ENCODE results near the gene MRC2. TPM values are rescaled to one million over a fixed set of nuclear protein-coding genes. Genes with fewer than 3 reads are reported as not detected.

The MRC2 gene
- total RNA-seq, 4 donors from 2014 or later, result 7.9 to 47.2 (median 14.5) TPM

DNA sequence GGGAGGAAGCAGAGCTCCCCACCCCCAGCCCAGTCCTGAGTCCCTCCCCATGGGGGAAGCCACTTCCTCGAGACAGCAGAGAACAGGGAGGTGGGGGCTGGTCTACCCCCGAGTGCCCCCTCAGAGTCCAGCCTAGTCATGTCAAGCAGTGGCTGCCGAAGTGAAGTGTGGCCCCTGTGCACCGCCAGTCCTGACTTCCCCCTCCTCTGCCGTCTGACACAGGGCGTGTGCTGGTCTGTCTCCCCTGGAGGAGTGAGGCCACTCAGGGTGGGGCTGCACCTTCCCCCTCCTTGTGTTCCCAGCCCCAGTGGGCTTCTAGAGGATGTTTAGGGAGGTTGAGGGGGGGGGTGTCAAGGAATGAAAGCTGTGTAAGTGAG, 46.9 kb downstream of the MRC2 start:
- no peaks in the 10 kb centered on the region for H3K9me3 ChIP-seq
- 65% methylated on average over 6 of the region's 6 CpGs; no CpG with 5 or more reads in 1 of the 2 donors for WGBS, 2 donors (ENCODE audit: low coverage in 1 of 2)
- no peak overlapping the region for H3K27ac ChIP-seq
- TF ChIP-seq, protein P1, sequence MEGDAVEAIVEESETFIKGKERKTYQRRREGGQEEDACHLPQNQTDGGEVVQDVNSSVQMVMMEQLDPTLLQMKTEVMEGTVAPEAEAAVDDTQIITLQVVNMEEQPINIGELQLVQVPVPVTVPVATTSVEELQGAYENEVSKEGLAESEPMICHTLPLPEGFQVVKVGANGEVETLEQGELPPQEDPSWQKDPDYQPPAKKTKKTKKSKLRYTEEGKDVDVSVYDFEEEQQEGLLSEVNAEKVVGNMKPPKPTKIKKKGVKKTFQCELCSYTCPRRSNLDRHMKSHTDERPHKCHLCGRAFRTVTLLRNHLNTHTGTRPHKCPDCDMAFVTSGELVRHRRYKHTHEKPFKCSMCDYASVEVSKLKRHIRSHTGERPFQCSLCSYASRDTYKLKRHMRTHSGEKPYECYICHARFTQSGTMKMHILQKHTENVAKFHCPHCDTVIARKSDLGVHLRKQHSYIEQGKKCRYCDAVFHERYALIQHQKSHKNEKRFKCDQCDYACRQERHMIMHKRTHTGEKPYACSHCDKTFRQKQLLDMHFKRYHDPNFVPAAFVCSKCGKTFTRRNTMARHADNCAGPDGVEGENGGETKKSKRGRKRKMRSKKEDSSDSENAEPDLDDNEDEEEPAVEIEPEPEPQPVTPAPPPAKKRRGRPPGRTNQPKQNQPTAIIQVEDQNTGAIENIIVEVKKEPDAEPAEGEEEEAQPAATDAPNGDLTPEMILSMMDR (IDR thresholded peaks at IDR 0.05), result no peak
- no peak for TF ChIP-seq EP300 (IDR thresholded peaks at IDR 0.05; ENCODE audit: low read depth)
- TF ChIP-seq POLR2AphosphoS5 (IDR thresholded peaks at IDR 0.05), result no peak
- TF ChIP-seq POLR2A (IDR thresholded peaks at IDR 0.05), result no peak
- no peaks in the 10 kb centered on the region for H3K27me3 ChIP-seq
- intact Hi-C loops (cut with DNase I; ENCODE audit: low total_unique reads) (no loop called here), in situ Hi-C loops (cut with MboI; ENCODE audit: low pct_ligation_motif_present in 1 of 4, low pct_unique_long_range_greater_than_20kb in 1 of 4, low sequenced_read_pairs in 3 of 4) (no loop called here)
- no peak for DNase-seq
- H3K4me3 ChIP-seq, result no peak overlapping the region
- no peaks in the 10 kb centered on the region for H3K36me3 ChIP-seq
- no peaks in the 10 kb centered on the region for H3K4me1 ChIP-seq

- no peaks in the 10 kb centered on the region for H3K4me1 ChIP-seq
- no peak overlapping the region for H3K27ac ChIP-seq
- WGBS, 2 donors (ENCODE audit: low coverage in 1 of 2), result 88% methylated on average over 3 of the region's 3 CpGs; no CpG with 5 or more reads in 1 of the 2 donors
- in situ Hi-C loops (cut with MboI; ENCODE audit: low pct_ligation_motif_present in 1 of 4, low pct_unique_long_range_greater_than_20kb in 1 of 4, low sequenced_read_pairs in 3 of 4), result loop anchor here in 1 of 4 donors (25.0 kb wide), 1 partner anchor 737 kb away; no protein-coding TSS in a partner anchor
- H3K27me3 ChIP-seq, result no peaks in the 10 kb centered on the region
- no peak for TF ChIP-seq POLR2A (IDR thresholded peaks at IDR 0.05)
- H3K36me3 ChIP-seq, result no peaks in the 10 kb centered on the region
- no peak overlapping the region for H3K4me3 ChIP-seq
- no peaks in the 10 kb centered on the region for H3K9me3 ChIP-seq
- intact Hi-C loops (cut with DNase I; ENCODE audit: low total_unique reads), result no loop called here
- no peak for DNase-seq
Observed at GRCh38 chr17:62674841-62675240, 47.4 kb downstream of the MRC2 start.

DNA sequence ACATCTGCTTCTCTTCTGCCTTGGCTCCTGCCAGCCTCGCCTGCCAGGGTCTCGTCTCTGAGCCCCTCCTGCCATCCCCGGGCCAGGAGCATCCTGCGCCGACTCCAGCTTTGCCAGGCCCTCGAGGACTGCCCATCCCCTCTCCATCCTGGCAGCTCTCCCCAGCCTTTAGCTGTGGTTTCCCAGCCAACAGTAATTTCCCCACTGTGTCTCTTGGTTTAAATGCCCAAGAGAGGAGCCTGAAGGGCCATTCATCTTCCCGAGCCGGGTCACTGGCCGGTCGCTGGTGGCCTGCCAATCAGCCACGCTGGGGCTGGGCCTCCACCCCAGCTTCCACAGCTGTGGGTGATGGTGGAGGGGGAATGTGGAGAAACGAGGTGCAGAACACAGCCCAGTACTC, 47.8 kb downstream of the MRC2 start:
- 70 to 79% methylated on average over 4 to 12 of the region's 12 CpGs for WGBS, 2 donors (ENCODE audit: low coverage in 1 of 2)
- Histone ChIP-seq H3K4me3 (no peak overlapping the region), H3K27ac (no peak overlapping the region), H3K36me3 (no peaks in the 10 kb centered on the region), H3K27me3 (no peaks in the 10 kb centered on the region), H3K9me3 (no peaks in the 10 kb centered on the region), H3K4me1 (no peaks in the 10 kb centered on the region)
- in situ Hi-C loops (cut with MboI; ENCODE audit: low pct_ligation_motif_present in 1 of 4, low pct_unique_long_range_greater_than_20kb in 1 of 4, low sequenced_read_pairs in 3 of 4) (loop anchor here in 1 of 4 donors (25.0 kb wide), 1 partner anchor 737 kb away; no protein-coding TSS in a partner anchor), intact Hi-C loops (cut with DNase I; ENCODE audit: low total_unique reads) (no loop called here)
- TF ChIP-seq POLR2A (IDR thresholded peaks at IDR 0.05), result no peak
- no peak for TF ChIP-seq EP300 (IDR thresholded peaks at IDR 0.05; ENCODE audit: low read depth)
- TF ChIP-seq, protein P1 (IDR thresholded peaks at IDR 0.05), result no peak
- no peak for TF ChIP-seq POLR2AphosphoS5 (IDR thresholded peaks at IDR 0.05)
- DNase-seq, result no peak

DNA sequence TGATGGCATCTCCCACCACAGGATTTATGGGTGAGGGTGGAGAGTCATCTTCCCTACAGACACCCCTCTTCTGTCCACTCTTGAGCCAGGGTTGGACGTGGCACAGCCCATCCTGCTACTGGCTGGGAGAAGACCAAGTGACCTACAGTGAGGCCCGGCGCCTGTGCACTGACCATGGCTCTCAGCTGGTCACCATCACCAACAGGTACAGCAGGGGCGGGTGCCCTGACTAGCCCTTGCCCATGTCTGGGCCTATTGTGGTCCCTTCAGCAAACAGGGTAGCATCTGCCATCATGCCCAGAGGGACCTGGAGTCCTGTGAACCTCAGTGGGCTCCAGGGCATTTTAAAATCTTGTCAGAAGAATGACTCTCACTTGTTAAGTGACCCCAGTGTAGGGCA, 48.2 kb downstream of the MRC2 start:
- Histone ChIP-seq H3K36me3 (no peaks in the 10 kb centered on the region), H3K9me3 (no peaks in the 10 kb centered on the region), H3K27me3 (no peaks in the 10 kb centered on the region), H3K4me3 (no peak overlapping the region), H3K27ac (no peak overlapping the region), H3K4me1 (no peaks in the 10 kb centered on the region)
- in situ Hi-C loops (cut with MboI; ENCODE audit: low pct_ligation_motif_present in 1 of 4, low pct_unique_long_range_greater_than_20kb in 1 of 4, low sequenced_read_pairs in 3 of 4) (loop anchor here in 1 of 4 donors (25.0 kb wide), 1 partner anchor 737 kb away; no protein-coding TSS in a partner anchor), intact Hi-C loops (cut with DNase I; ENCODE audit: low total_unique reads) (no loop called here)
- WGBS, 2 donors (ENCODE audit: low coverage in 1 of 2), result 92% methylated on average over 4 of the region's 4 CpGs; no CpG with 5 or more reads in 1 of the 2 donors
- no peak for DNase-seq
- no peak for TF ChIP-seq POLR2A (IDR thresholded peaks at IDR 0.05)
- TF ChIP-seq EP300 (IDR thresholded peaks at IDR 0.05; ENCODE audit: low read depth), result no peak
- TF ChIP-seq, protein P1 (IDR thresholded peaks at IDR 0.05), result no peak
- TF ChIP-seq POLR2AphosphoS5 (IDR thresholded peaks at IDR 0.05), result no peak
